Measurements from ENCODE around the gene C1GALT1.

Gene C1GALT1

GRCh38 chr7:7290429-7291122 lies 108.2 kb downstream of the C1GALT1 start:
- no peak for DNase-seq

GRCh38 chr7:7292085-7292484 lies 109.7 kb downstream of the C1GALT1 start:
- DNase-seq, result no peak

GRCh38 chr7:7292608-7293007 lies 110.3 kb downstream of the C1GALT1 start:
- no peak for DNase-seq

- DNase-seq, result no peak
Measured at GRCh38 chr7:7293092-7293491, 110.7 kb downstream of the C1GALT1 start.

GRCh38 chr7:7294911-7295310 lies 112.6 kb downstream of the C1GALT1 start:
- no peak for DNase-seq
